GM21717 (cell line): ENCODE results near the gene RAP1A.
"Not testable (repeated sequence)": the region's sequence is repeated elsewhere in the genome, so short reads cannot be mapped to it uniquely, and the experiment has no call there.

Source experiments
- ATAC-seq: cut with Tn5 transposase; IDR thresholded peaks from one replicate; pipeline ENCODE4 v1.9.1; 2021; ENCODE audit warnings: mild to moderate bottlenecking, moderate library complexity; ENCODE audit not compliant: unreplicated experiment

Gene RAP1A

GRCh38 chr1:111628153-111628552 is 8.6 kb downstream of the RAP1A start:
- ATAC-seq: no peak

GRCh38 chr1:111629190-111629954 is 9.8 kb downstream of the RAP1A start:
- no peak for ATAC-seq

- ATAC-seq: no peak
These were observed 11.0 kb downstream of the RAP1A start for GRCh38 chr1:111630567-111630966.

DNA sequence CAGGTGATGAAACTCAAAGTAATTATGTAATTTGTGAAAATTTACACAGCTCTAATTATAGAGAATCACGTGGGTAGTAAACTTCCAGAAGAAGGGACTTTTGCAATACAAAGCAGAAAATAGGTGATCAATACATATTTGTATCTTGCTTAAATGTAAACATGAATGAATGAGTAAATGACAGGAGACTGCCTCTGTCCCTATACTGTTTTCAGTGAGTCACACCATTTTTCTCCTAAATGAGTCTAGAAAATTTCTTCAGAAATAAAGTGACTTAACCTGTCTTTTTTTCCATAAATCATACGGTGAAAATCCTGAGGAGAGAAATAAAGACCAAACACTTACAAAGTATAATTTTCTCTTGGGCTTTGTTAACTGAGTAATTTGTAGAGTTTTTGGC is 11.9 kb downstream of the RAP1A start:
- ATAC-seq: no peak

DNA sequence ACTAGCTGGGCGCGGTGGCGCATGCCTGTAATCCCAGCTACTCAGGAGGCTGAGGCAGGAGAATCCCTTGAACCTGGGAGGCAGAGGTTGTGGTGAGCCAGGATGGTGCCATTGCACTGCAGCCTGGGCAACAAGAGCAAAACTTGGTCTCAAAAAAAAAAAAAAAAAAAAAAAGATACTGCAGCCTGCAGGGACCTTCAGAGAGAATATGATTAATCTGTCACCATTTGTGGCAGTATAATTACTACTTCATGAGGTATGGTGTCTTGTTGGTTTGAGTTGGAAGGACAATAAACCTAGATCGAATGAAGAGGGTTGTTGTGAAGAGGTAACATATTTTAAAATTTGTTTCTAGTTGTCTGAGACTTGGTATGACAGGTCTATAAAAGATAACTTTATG is 13.2 kb downstream of the RAP1A start:
- not testable (repeated sequence) for ATAC-seq

DNA sequence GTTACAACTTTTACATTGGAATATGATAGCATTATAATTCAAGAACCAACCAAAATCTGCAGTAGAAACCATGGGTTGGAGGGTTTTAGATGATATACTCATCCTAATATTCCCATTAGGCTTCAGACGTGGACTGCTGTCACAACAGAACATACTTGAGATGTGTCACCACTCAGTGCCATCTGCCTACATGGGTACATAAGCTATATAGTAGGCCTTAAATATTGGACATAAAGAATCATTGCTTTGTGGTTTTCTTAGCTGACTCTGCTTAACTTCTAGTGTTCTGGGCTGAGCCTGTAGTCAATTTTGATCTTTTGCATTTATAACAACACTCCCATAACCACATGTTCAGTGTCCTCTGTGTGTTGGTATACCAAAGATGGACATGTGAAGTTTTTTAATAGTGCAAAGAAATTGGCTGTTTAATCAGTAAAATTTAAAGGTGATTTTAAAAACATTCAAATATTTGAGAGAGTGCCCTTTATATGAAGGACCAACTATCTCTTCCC is 14.2 kb downstream of the RAP1A start:
- no peak for ATAC-seq

DNA sequence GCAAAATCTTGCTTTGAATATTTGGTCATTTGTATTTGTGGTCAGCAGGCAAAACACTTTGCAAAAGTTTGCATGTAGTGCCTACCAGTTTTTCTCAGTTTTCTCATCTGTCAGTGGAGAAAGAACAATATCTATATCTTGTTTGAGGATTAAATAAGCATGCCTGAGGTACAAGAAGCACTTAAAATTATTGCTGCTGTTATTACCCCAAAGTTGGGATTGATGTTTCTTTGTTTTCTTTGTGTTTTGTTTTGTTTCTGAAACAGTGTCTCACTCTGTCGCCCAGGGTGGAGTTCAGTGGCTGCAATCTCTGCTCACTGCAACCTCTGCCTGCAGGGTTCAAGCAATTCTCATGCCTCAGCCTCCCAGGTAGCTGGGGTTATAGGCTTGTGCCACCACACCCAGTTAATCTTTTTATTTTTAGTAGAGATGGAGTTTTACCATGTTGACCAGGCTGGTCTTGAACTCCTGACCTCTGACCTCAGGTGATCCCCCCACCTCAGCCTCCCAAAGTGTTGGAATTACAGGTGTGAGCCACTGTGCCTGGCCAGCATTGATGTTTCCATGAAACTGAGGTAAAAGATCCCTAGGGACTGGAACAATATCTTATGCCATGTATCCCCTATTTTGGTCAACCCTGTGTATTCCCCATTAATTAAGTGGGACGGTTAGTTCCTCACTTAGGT is 15.9 kb downstream of the RAP1A start:
- no peak for ATAC-seq

DNA sequence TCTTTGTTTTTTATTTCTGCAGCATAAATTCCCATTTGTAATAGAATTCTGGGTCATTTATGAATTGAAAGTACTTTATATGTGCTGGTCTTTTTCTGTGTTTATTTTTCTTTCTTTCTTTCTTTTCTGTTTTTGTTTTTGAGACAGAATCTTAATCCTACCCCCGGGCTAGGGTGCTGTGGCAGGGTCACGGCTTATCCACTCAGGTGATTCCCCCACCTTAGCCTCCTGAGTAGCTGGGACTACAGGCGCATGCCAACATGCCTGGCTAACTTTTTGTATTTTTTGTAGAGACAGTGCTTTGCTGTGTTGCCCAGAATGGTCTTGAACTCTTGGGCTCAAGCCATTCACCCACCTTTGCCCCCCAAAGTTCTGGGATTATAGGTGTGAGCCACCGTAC is 18.7 kb downstream of the RAP1A start:
- ATAC-seq: no peak

DNA sequence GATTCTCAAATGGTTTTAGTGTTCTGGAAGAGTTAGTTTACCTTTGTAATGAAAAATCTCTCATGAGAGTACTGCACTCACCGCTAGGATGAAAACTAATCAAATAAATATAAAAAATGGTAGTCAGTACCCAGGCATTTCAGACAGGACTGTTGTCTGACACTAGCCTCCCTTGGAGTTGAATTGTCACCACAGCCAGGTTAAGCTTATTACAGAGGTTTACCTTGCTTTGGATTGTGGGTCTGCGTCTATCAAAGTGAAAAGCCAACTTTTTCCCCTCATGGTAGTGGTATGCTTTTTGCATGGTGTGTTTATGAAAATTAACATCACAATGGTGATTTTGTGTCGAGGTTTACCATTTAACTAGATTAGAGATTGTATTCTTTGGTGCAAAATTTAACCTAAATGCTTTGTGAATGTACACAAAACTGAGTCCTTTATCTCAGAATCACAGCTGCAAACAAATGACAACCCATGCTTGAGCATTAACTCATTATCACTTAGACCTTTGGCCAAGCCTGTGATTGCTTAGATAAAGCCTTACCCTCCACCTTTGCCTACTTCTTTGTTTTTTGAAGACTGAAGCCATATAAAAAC is 20.1 kb downstream of the RAP1A start:
- ATAC-seq: no peak

- ATAC-seq: no peak
These were observed 23.5 kb downstream of the RAP1A start for GRCh38 chr1:111643097-111643496.

DNA sequence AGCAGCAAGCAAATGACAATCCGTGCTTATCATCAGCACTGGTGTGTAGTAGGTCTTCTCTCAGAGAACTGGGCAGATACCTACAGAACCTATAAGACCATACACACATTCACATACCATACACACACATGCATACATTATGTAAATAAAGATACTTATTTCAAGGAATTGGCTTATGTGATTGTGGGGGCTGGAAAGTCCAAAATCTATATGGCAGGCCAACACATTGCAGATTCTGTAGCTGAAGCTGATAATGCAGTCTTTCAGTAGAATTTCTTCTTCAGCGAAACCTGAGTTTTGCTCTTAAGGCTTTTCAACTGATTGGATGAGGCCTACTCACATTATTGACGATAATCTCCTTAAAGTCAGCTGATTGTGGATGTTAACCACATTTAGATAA is 24.1 kb downstream of the RAP1A start:
- no peak for ATAC-seq

DNA sequence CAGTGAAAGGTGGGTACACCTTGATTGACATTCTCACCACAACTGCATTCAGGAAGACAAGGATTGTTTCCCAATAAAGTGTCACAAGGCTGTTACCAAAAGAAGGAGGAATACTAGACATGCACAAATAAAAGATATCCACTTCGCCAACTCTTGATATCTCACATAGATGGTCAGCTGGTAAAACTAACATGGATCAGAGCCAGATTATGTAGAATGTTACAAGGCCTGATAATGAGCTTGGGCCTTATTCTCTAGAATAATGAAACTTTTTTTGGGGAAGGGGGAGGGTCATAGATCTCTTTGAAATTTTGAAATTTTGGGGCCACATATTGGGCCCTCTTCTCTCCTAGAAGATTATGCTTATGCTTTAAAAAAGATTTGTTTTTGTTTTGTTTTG is 24.9 kb downstream of the RAP1A start:
- ATAC-seq: no peak

- ATAC-seq: no peak
These were observed 28.1 kb downstream of the RAP1A start for GRCh38 chr1:111647736-111648135.

DNA sequence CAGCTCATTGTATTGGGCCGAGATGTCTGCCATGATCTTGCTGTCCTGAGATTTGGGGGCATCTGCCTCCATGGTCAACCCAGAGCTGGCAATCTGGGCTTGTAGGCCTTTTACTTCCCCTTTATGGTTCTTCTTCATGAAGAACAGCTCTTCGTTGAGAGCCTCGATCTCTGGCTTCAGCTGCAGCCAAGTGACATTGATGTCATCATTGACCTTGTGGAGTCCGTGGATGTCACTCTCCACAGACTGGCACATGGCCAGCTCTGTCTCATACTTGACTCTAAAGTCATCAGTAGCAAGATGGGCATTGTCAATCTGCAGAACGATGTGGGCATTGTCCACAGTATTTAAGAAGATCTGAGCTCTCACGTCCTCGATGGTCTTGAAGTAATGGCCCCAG is 29.2 kb downstream of the RAP1A start:
- ATAC-seq: no peak

GRCh38 chr1:111649227-111649626 is 29.6 kb downstream of the RAP1A start:
- ATAC-seq: no peak

- ATAC-seq: no peak
These were observed 30.1 kb downstream of the RAP1A start for GRCh38 chr1:111649648-111650047.

DNA sequence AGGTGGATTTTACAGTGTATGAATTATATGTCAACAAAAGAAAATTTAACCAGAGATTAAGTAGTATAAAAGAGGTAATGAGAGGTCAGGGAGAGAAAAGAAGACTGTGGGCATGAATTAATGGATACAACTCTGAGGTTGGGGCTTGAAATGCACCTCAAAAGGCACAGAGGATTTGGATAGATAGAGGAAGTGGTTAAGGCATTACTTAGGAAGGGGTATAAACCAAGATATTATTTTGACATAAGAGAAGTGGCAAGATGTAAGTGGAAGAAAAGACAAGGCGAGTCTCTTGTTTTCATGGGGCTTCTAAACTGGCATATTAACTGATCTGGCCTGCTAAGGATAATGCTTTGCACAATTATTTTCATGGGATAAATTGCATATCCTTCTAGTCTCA is 34.1 kb downstream of the RAP1A start:
- ATAC-seq: no peak

GRCh38 chr1:111654839-111655238 is 35.2 kb downstream of the RAP1A start:
- no peak for ATAC-seq

- ATAC-seq: no peak
These were observed 36.8 kb downstream of the RAP1A start for GRCh38 chr1:111656086-111657017.

GRCh38 chr1:111658622-111659021 is 39.0 kb downstream of the RAP1A start:
- no peak for ATAC-seq
